Ureter (tissue), 1 donor: ENCODE measurements around the gene TTC33. TPM values are rescaled to one million over a fixed set of nuclear protein-coding genes. Genes with fewer than 3 reads are reported as not detected.
"Not testable (repeated sequence)": the region's sequence is repeated elsewhere in the genome, so short reads cannot be mapped to it uniquely, and the experiment has no call there.

Experiments
- DNase-seq: peaks from one replicate; pipeline ENCODE4 v3.0.0-alpha.2; 2020; ENCODE audit warnings: low spot score
- total RNA-seq: library from RNA; stranded (reverse); gene quantifications from one replicate; pipeline ENCODE4 v1.2.4, GENCODE V29; 2023
- donor health status: DM: yes; HTN: yes; CAD: no.

Gene TTC33
- total RNA-seq, 1 donor from 2014 or later = 12.6 TPM

- DNase-seq = no peak
These were observed 24.4 kb upstream of the TTC33 start for GRCh38 chr5:40780199-40780598.

- no peak for DNase-seq
These were observed 23.8 kb upstream of the TTC33 start for GRCh38 chr5:40779561-40779960.

GRCh38 chr5:40778133-40778532 is 22.4 kb upstream of the TTC33 start:
- DNase-seq = no peak

GRCh38 chr5:40776658-40776977 is 20.9 kb upstream of the TTC33 start:
- DNase-seq = no peak

GRCh38 chr5:40775846-40776657 is 20.3 kb upstream of the TTC33 start:
- DNase-seq = no peak

- no peak for DNase-seq
These were observed 19.5 kb upstream of the TTC33 start for GRCh38 chr5:40775085-40775845.

- no peak for DNase-seq
These were observed 18.9 kb upstream of the TTC33 start for GRCh38 chr5:40774623-40775022.

GRCh38 chr5:40770764-40771163 is 15.0 kb upstream of the TTC33 start:
- DNase-seq = no peak

GRCh38 chr5:40762705-40763104 is 6.9 kb upstream of the TTC33 start:
- no peak for DNase-seq

- DNase-seq = no peak
These were observed 1.6 kb upstream of the TTC33 start for GRCh38 chr5:40757400-40757799.

- peak; percentile 74 for DNase-seq
These were observed 711 bp downstream of the TTC33 start for GRCh38 chr5:40755093-40755406.

- no peak for DNase-seq
These were observed 1.2 kb downstream of the TTC33 start for GRCh38 chr5:40754381-40755092.

- DNase-seq = no peak
These were observed 9.1 kb downstream of the TTC33 start for GRCh38 chr5:40746703-40747102.

- DNase-seq = no peak
These were observed 12.0 kb downstream of the TTC33 start for GRCh38 chr5:40743771-40744170.

- DNase-seq = no peak
These were observed 17.3 kb downstream of the TTC33 start for GRCh38 chr5:40738502-40738901.

GRCh38 chr5:40736103-40736875 is 19.5 kb downstream of the TTC33 start:
- no peak for DNase-seq

GRCh38 chr5:40735609-40736008 is 20.2 kb downstream of the TTC33 start:
- DNase-seq = no peak

- DNase-seq = no peak
These were observed 20.8 kb downstream of the TTC33 start for GRCh38 chr5:40734986-40735385.

GRCh38 chr5:40733879-40734563 is 21.7 kb downstream of the TTC33 start:
- no peak for DNase-seq

GRCh38 chr5:40733434-40733833 is 22.3 kb downstream of the TTC33 start:
- no peak for DNase-seq

- DNase-seq = not testable (repeated sequence)
These were observed 33.3 kb downstream of the TTC33 start for GRCh38 chr5:40722497-40722911.
